ENCODE measurements around the gene NELL2. TPM values are rescaled to one million over a fixed set of nuclear protein-coding genes. Genes with fewer than 3 reads are reported as not detected.
"Not testable (repeated sequence)": the region's sequence is repeated elsewhere in the genome, so short reads cannot be mapped to it uniquely, and the experiment has no call there.

Gene NELL2
- total RNA-seq, 4 donors from 2014 or later: 1.1 to 22.9 (median 15.6) TPM

- ATAC-seq (ENCODE audit: low FRiP score) (no peak), DNase-seq (ENCODE audit: low spot score) (no peak)
- TF ChIP-seq CTCF (IDR thresholded peaks at IDR 0.05): no peak
These were observed 113.1 kb downstream of the NELL2 start for GRCh38 chr12:44763021-44763420.

DNA sequence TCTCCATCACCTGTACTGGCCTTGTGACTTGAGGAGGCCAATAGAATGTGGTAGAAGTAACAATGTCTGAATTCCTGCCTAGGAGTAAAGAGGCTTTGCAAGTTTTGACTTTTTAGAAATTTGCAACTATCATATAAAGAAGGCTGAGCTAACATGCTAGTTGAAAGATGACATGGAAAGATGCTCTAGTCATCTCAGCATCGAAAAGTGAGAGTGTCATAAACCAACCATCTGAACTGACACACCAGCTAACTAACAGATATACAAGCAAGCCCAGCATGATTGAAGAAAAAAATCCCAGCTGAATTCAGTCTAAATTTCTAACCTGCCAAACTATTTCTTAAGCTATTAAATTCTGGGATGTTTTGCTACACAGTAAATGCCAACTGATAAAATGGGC, 116.8 kb downstream of the NELL2 start:
- no peak for ATAC-seq (ENCODE audit: low FRiP score)
- no peak for DNase-seq (ENCODE audit: low spot score)
- no peak for TF ChIP-seq CTCF (IDR thresholded peaks at IDR 0.05)

DNA sequence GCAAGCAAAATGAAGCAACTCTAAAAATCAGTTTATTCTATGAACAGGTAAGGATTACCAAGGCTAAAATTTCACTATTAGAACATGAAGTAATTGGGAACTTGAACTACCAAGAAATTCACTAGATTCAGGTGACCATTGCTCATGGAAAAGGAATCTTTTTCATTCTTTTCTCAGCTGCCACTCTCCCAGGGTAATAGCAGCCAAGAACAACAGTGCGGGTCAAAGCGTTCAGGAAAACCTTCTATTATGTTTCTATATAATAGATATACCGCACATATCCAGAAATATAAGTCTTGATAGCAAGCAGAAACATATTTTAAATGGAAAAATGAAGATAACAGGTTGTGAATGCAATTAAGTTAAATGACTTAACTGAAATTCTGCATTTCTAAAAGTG, 125.6 kb downstream of the NELL2 start:
- TF ChIP-seq CTCF (IDR thresholded peaks at IDR 0.05): no peak
- no peak for ATAC-seq (ENCODE audit: low FRiP score)

GRCh38 chr12:44749566-44749965, 126.5 kb downstream of the NELL2 start:
- no peak for TF ChIP-seq CTCF (IDR thresholded peaks at IDR 0.05)
- DNase-seq (ENCODE audit: low spot score) (no peak), ATAC-seq (ENCODE audit: low FRiP score) (no peak)

More for the DNA sequence above, 125.6 kb downstream of the NELL2 start:
- DNase-seq (ENCODE audit: low spot score): no peak

DNA sequence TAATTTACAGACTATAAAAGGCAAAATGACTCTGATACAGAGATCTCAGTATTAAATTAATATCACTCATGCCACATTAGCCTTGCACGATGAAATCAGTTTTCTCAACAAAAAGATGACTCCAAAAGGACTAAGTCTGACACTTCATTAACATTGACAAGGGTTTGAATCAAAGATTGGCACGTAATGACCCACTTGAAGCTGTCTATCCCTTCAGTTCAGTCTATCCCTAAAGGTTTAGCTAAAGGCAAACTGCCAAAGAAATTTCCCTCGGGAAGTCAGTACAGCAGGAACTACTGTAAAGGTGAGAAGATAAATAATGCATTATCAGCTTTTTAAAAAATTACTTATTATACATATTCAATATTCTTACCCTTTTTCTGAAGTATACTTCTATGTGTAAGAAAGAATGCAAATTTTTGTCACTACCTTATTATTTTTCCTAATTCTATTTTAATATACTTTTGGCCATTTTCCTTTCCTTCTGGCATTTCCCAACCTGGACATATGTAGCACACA, 127.1 kb downstream of the NELL2 start:
- DNase-seq (ENCODE audit: low spot score) (no peak), ATAC-seq (ENCODE audit: low FRiP score) (no peak)
- no peak for TF ChIP-seq CTCF (IDR thresholded peaks at IDR 0.05)

GRCh38 chr12:44741292-44741980, 134.7 kb downstream of the NELL2 start:
- not testable (repeated sequence) for DNase-seq (ENCODE audit: low spot score); ATAC-seq (ENCODE audit: low FRiP score)

GRCh38 chr12:44738051-44738450, 138.1 kb downstream of the NELL2 start:
- no peak for DNase-seq (ENCODE audit: low spot score)
- ATAC-seq (ENCODE audit: low FRiP score): no peak
- TF ChIP-seq CTCF (IDR thresholded peaks at IDR 0.05): no peak

Measured in omental fat pad (tissue), 4 donors.